Activated CD4-positive, alpha-beta T cell treated with anti-CD3 and anti-CD28 coated beads for 36 hours (primary cell): ENCODE measurements around the gene BMERB1. TPM values are rescaled to one million over a fixed set of nuclear protein-coding genes. Genes with fewer than 3 reads are reported as not detected.

Source experiments
- ATAC-seq: fragments of 200-7000 bp; cut with Tn5 transposase; one replicate; pipeline ENCODE4 v1.10.0; 2021; ENCODE audit warnings: mild to moderate bottlenecking, moderate library complexity
- CTCF ChIA-PET: fragments of 350-600 bp; sonication (Branson Sonifier 250); formaldehyde crosslinking; loops from one replicate; lab custom pipeline; 2021; ENCODE audit warnings: antibody characterized with exemption; lab: Charles Lee
- POLR2A ChIA-PET: fragments of 350-600 bp; sonication (Branson Sonifier 250); formaldehyde crosslinking; loops from one replicate; lab custom pipeline; 2021; ENCODE audit warnings: antibody characterized with exemption, inconsistent platforms; lab: Charles Lee
- DNase-seq: peaks from one replicate; pipeline ENCODE4 v3.0.0-alpha.2; 2020
- H3K27ac Mint-ChIP-seq: one replicate; pipeline ENCODE4 v1.8.0; 2021; ENCODE audit warnings: mixed read lengths
- H3K27me3 Mint-ChIP-seq: one replicate; pipeline ENCODE4 v1.8.0; 2021; ENCODE audit warnings: mixed read lengths
- H3K36me3 Mint-ChIP-seq: one replicate; pipeline ENCODE4 v1.8.0; 2021; ENCODE audit warnings: low read depth, mixed read lengths
- H3K4me1 Mint-ChIP-seq: one replicate; pipeline ENCODE4 v1.8.0; 2021; ENCODE audit warnings: mixed read lengths
- H3K4me3 Mint-ChIP-seq: one replicate; pipeline ENCODE4 v1.8.0; 2021; ENCODE audit warnings: mild to moderate bottlenecking, moderate library complexity, mixed read lengths
- H3K9me3 Mint-ChIP-seq: one replicate; pipeline ENCODE4 v1.8.0; 2021; ENCODE audit warnings: low read depth, mixed read lengths
- intact Hi-C, 2 experiments: fragments of 100-400 bp; cut with DNase I in 1 of 2; cut with micrococcal nuclease in 1 of 2; formaldehyde crosslinking; loops; one replicate each; pipeline versions ENCODE4 v1.14.2 to v1.15.1; 2022 to 2024; cut with DNase I, micrococcal nuclease
- total RNA-seq, 2 experiments: library from RNA; stranded (reverse); gene quantifications; one replicate each; pipeline ENCODE4 v1.2.3, GENCODE V29; 2021

BMERB1 gene
- total RNA-seq, 2 experiments from 2014 or later, result 10.1 to 11.6 TPM

GRCh38 chr16:15583526-15583925 is 149.1 kb downstream of the BMERB1 start:
- Mint-ChIP-seq H3K27me3 (no peaks in the 10 kb centered on the region), H3K27ac (no peak overlapping the region), H3K9me3 (peaks cover 10% of the 10 kb centered on the region), H3K4me1 (no peaks in the 10 kb centered on the region), H3K4me3 (no peak overlapping the region), H3K36me3 (peaks cover 37% of the 10 kb centered on the region)
- DNase-seq (no peak), ATAC-seq (no peak)
- CTCF ChIA-PET, result no interaction called here
- POLR2A ChIA-PET, result interaction anchor here (0.6 kb wide), 1 partner anchor 572 kb away, joined by 3 read pairs; no protein-coding TSS in a partner anchor
- intact Hi-C loops, result no loop called here

- H3K9me3 Mint-ChIP-seq, result peaks cover 10% of the 10 kb centered on the region
- no peak overlapping the region for H3K4me3 Mint-ChIP-seq
- intact Hi-C loops, result no loop called here
- ChIA-PET POLR2A (no interaction called here), CTCF (interaction anchor here (0.7 kb wide), 1 partner anchor 18 kb away, joined by 3 read pairs; no protein-coding TSS in a partner anchor)
- DNase-seq (no peak), ATAC-seq (no peak)
- peaks cover 47% of the 10 kb centered on the region for H3K36me3 Mint-ChIP-seq
- peaks cover 17% of the 10 kb centered on the region for H3K4me1 Mint-ChIP-seq
- H3K27ac Mint-ChIP-seq, result no peak overlapping the region
- no peaks in the 10 kb centered on the region for H3K27me3 Mint-ChIP-seq
Measured at GRCh38 chr16:15585956-15586355, 151.6 kb downstream of the BMERB1 start.

GRCh38 chr16:15586716-15587115 is 152.3 kb downstream of the BMERB1 start:
- no peak overlapping the region for H3K4me3 Mint-ChIP-seq
- ATAC-seq (no peak), DNase-seq (no peak)
- peaks cover 24% of the 10 kb centered on the region for H3K4me1 Mint-ChIP-seq
- POLR2A ChIA-PET, result no interaction called here
- peaks cover 52% of the 10 kb centered on the region for H3K36me3 Mint-ChIP-seq
- no peaks in the 10 kb centered on the region for H3K27me3 Mint-ChIP-seq
- CTCF ChIA-PET, result interaction anchor here (1.4 kb wide), 1 partner anchor 40 kb away, joined by 3 read pairs; no protein-coding TSS in a partner anchor
- H3K9me3 Mint-ChIP-seq, result peaks cover 10% of the 10 kb centered on the region
- H3K27ac Mint-ChIP-seq, result no peak overlapping the region
- intact Hi-C loops, result no loop called here

GRCh38 chr16:15587152-15587825 is 152.9 kb downstream of the BMERB1 start:
- Mint-ChIP-seq H3K9me3 (peaks cover 10% of the 10 kb centered on the region), H3K36me3 (peaks cover 55% of the 10 kb centered on the region), H3K27ac (no peak overlapping the region), H3K27me3 (no peaks in the 10 kb centered on the region), H3K4me1 (peaks cover 28% of the 10 kb centered on the region), H3K4me3 (no peak overlapping the region)
- no peak for ATAC-seq
- no peak for DNase-seq
- intact Hi-C loops, result no loop called here
- ChIA-PET POLR2A (no interaction called here), CTCF (interaction anchor here (1.4 kb wide), 1 partner anchor 40 kb away, joined by 3 read pairs; no protein-coding TSS in a partner anchor)

GRCh38 chr16:15592324-15592723 is 157.9 kb downstream of the BMERB1 start:
- ChIA-PET POLR2A (no interaction called here), CTCF (interaction anchor here (0.7 kb wide), 1 partner anchor 15 kb away, joined by 3 read pairs; no protein-coding TSS in a partner anchor)
- Mint-ChIP-seq H3K27me3 (no peaks in the 10 kb centered on the region), H3K27ac (no peak overlapping the region), H3K9me3 (no peaks in the 10 kb centered on the region), H3K4me1 (peaks cover 42% of the 10 kb centered on the region), H3K36me3 (peaks cover 71% of the 10 kb centered on the region), H3K4me3 (no peak overlapping the region)
- intact Hi-C loops, result loop anchor here in 1 of 2 experiments (5.0 kb wide), 1 partner anchor 1480 kb away; no protein-coding TSS in a partner anchor
- DNase-seq (peak; percentile 27), ATAC-seq (no peak)

GRCh38 chr16:15593235-15593634 is 158.8 kb downstream of the BMERB1 start:
- ATAC-seq (no peak), DNase-seq (no peak)
- no peaks in the 10 kb centered on the region for H3K9me3 Mint-ChIP-seq
- CTCF ChIA-PET, result no interaction called here
- intact Hi-C loops, result loop anchor here in 1 of 2 experiments (5.0 kb wide), 1 partner anchor 1479 kb away; no protein-coding TSS in a partner anchor
- peaks cover 69% of the 10 kb centered on the region for H3K36me3 Mint-ChIP-seq
- H3K27me3 Mint-ChIP-seq, result no peaks in the 10 kb centered on the region
- no peak overlapping the region for H3K27ac Mint-ChIP-seq
- POLR2A ChIA-PET, result no interaction called here
- peaks cover 46% of the 10 kb centered on the region for H3K4me1 Mint-ChIP-seq
- no peak overlapping the region for H3K4me3 Mint-ChIP-seq

- ATAC-seq, result no peak
- H3K9me3 Mint-ChIP-seq, result no peaks in the 10 kb centered on the region
- DNase-seq, result no peak
- H3K27me3 Mint-ChIP-seq, result no peaks in the 10 kb centered on the region
- H3K27ac Mint-ChIP-seq, result peak overlapping the region; percentile 26
- ChIA-PET CTCF (interaction anchor here (1.3 kb wide), 1 partner anchor 167 kb away, joined by 3 read pairs; no protein-coding TSS in a partner anchor), POLR2A (no interaction called here)
- intact Hi-C loops, result loop anchor here in 1 of 2 experiments (5.0 kb wide), 1 partner anchor 1477 kb away; no protein-coding TSS in a partner anchor
- H3K4me3 Mint-ChIP-seq, result no peak overlapping the region
- peaks cover 47% of the 10 kb centered on the region for H3K4me1 Mint-ChIP-seq
- peaks cover 69% of the 10 kb centered on the region for H3K36me3 Mint-ChIP-seq
Measured at GRCh38 chr16:15594711-15595320, 160.4 kb downstream of the BMERB1 start.

- no peak overlapping the region for H3K4me3 Mint-ChIP-seq
- no peaks in the 10 kb centered on the region for H3K27me3 Mint-ChIP-seq
- POLR2A ChIA-PET, result no interaction called here
- peak overlapping the region; percentile 5 for H3K27ac Mint-ChIP-seq
- H3K4me1 Mint-ChIP-seq, result peaks cover 26% of the 10 kb centered on the region
- no peaks in the 10 kb centered on the region for H3K9me3 Mint-ChIP-seq
- no peak for DNase-seq
- H3K36me3 Mint-ChIP-seq, result peaks cover 78% of the 10 kb centered on the region
- ATAC-seq, result no peak
- CTCF ChIA-PET, result interaction anchor here (1.7 kb wide), 1 partner anchor 85 kb away, joined by 3 read pairs; no protein-coding TSS in a partner anchor
- intact Hi-C loops, result no loop called here
Measured at GRCh38 chr16:15597135-15597534, 162.7 kb downstream of the BMERB1 start.

GRCh38 chr16:15597822-15598647 is 163.6 kb downstream of the BMERB1 start:
- peaks cover 77% of the 10 kb centered on the region for H3K36me3 Mint-ChIP-seq
- intact Hi-C loops, result no loop called here
- DNase-seq (no peak), ATAC-seq (no peak)
- no peak overlapping the region for H3K4me3 Mint-ChIP-seq
- ChIA-PET POLR2A (no interaction called here), CTCF (interaction anchor here (1.3 kb wide), 1 partner anchor 46 kb away, joined by 4 read pairs; no protein-coding TSS in a partner anchor)
- H3K27ac Mint-ChIP-seq, result peak overlapping the region; percentile 87
- no peaks in the 10 kb centered on the region for H3K9me3 Mint-ChIP-seq
- peaks cover 21% of the 10 kb centered on the region for H3K4me1 Mint-ChIP-seq
- H3K27me3 Mint-ChIP-seq, result no peaks in the 10 kb centered on the region

GRCh38 chr16:15598648-15599190 is 164.3 kb downstream of the BMERB1 start:
- H3K36me3 Mint-ChIP-seq, result peaks cover 74% of the 10 kb centered on the region
- ATAC-seq (peak; percentile 84), DNase-seq (peak; percentile 36)
- H3K27me3 Mint-ChIP-seq, result no peaks in the 10 kb centered on the region
- ChIA-PET CTCF (interaction anchor here (0.7 to 1.3 kb wide), 2 partner anchors 13 to 47 kb away, joined by 3 to 4 read pairs; no protein-coding TSS in a partner anchor), POLR2A (interaction anchor here (0.6 kb wide), 1 partner anchor 8 kb away, joined by 3 read pairs; no protein-coding TSS in a partner anchor)
- H3K27ac Mint-ChIP-seq, result peak overlapping the region; percentile 87
- no peak overlapping the region for H3K4me3 Mint-ChIP-seq
- intact Hi-C loops, result no loop called here
- H3K9me3 Mint-ChIP-seq, result no peaks in the 10 kb centered on the region
- H3K4me1 Mint-ChIP-seq, result peaks cover 19% of the 10 kb centered on the region
